ENCODE measurements around the gene UBTD1.
A peak's percentile ranks its signal among the peaks of the same experiment; 100 is the strongest.
"Not testable (repeated sequence)": the region's sequence is repeated elsewhere in the genome, so short reads cannot be mapped to it uniquely, and the experiment has no call there.

Gene UBTD1

GRCh38 chr10:97498841-97499560 lies at the start of gene UBTD1:
Gene UBTD1, plus strand, starts transcription at chr10:97498924. Its CDS starts 280 bp downstream, at chr10:97499204.
- DNase-seq = peak; percentile 66

GRCh38 chr10:97450828-97451227 lies 47.9 kb upstream of the UBTD1 start:
- no peak for DNase-seq

- no peak for DNase-seq
These were observed 47.1 kb upstream of the UBTD1 start for GRCh38 chr10:97451605-97452004.

- no peak for DNase-seq
These were observed 46.4 kb upstream of the UBTD1 start for GRCh38 chr10:97452352-97452751.

GRCh38 chr10:97454330-97455036 lies 44.2 kb upstream of the UBTD1 start:
- DNase-seq = peak; percentile 33

GRCh38 chr10:97456034-97456685 lies 42.6 kb upstream of the UBTD1 start:
- DNase-seq = no peak

- DNase-seq = no peak
These were observed 42.0 kb upstream of the UBTD1 start for GRCh38 chr10:97456686-97457065.

GRCh38 chr10:97459111-97459510 lies 39.6 kb upstream of the UBTD1 start:
- DNase-seq = no peak

- no peak for DNase-seq
These were observed 38.8 kb upstream of the UBTD1 start for GRCh38 chr10:97459933-97460332.

GRCh38 chr10:97462309-97462708 lies 36.4 kb upstream of the UBTD1 start:
- no peak for DNase-seq

- DNase-seq = peak; percentile 55
These were observed 35.2 kb upstream of the UBTD1 start for GRCh38 chr10:97463363-97464132.

- DNase-seq = no peak
These were observed 34.5 kb upstream of the UBTD1 start for GRCh38 chr10:97464226-97464625.

GRCh38 chr10:97465982-97466381 lies 32.7 kb upstream of the UBTD1 start:
- DNase-seq = no peak

GRCh38 chr10:97466755-97467154 lies 32.0 kb upstream of the UBTD1 start:
- DNase-seq = no peak

- no peak for DNase-seq
These were observed 30.6 kb upstream of the UBTD1 start for GRCh38 chr10:97468162-97468561.

GRCh38 chr10:97468781-97469180 lies 29.9 kb upstream of the UBTD1 start:
- not testable (repeated sequence) for DNase-seq

- no peak for DNase-seq
These were observed 23.8 kb upstream of the UBTD1 start for GRCh38 chr10:97474918-97475317.

- peak; percentile 5 for DNase-seq
These were observed 22.7 kb upstream of the UBTD1 start for GRCh38 chr10:97475936-97476594.

GRCh38 chr10:97479410-97479809 lies 19.3 kb upstream of the UBTD1 start:
- not testable (repeated sequence) for DNase-seq

GRCh38 chr10:97479939-97480338 lies 18.8 kb upstream of the UBTD1 start:
- DNase-seq = no peak

- no peak for DNase-seq
These were observed 17.7 kb upstream of the UBTD1 start for GRCh38 chr10:97481071-97481470.

- DNase-seq = no peak
These were observed 16.3 kb upstream of the UBTD1 start for GRCh38 chr10:97482381-97482780.

GRCh38 chr10:97483506-97483905 lies 15.2 kb upstream of the UBTD1 start:
- DNase-seq = no peak

Data from midbrain (tissue), 1 donor.